HG03060 (cell line): Measurements from ENCODE around the gene SH3RF3.

Experiments used
- ATAC-seq: cut with Tn5 transposase; IDR thresholded peaks from one replicate; pipeline ENCODE4 v1.9.1; 2021; ENCODE audit warnings: low read depth, moderate number of reproducible peaks; ENCODE audit not compliant: unreplicated experiment

Gene SH3RF3

GRCh38 chr2:109175350-109175678 is 46.3 kb downstream of the SH3RF3 start:
- ATAC-seq: no peak

GRCh38 chr2:109176928-109177327 is 47.9 kb downstream of the SH3RF3 start:
- ATAC-seq: no peak

GRCh38 chr2:109177635-109178034 is 48.6 kb downstream of the SH3RF3 start:
- no peak for ATAC-seq

- no peak for ATAC-seq
Measured at GRCh38 chr2:109178968-109179367, 50.0 kb downstream of the SH3RF3 start.

GRCh38 chr2:109180786-109181185 is 51.8 kb downstream of the SH3RF3 start:
- no peak for ATAC-seq

- no peak for ATAC-seq
Measured at GRCh38 chr2:109182426-109182825, 53.4 kb downstream of the SH3RF3 start.

- ATAC-seq: no peak
Measured at GRCh38 chr2:109183871-109184270, 54.9 kb downstream of the SH3RF3 start.

GRCh38 chr2:109184368-109184767 is 55.4 kb downstream of the SH3RF3 start:
- no peak for ATAC-seq

GRCh38 chr2:109185338-109185737 is 56.3 kb downstream of the SH3RF3 start:
- ATAC-seq: no peak

- no peak for ATAC-seq
Measured at GRCh38 chr2:109185821-109186570, 57.0 kb downstream of the SH3RF3 start.

GRCh38 chr2:109186656-109187250 is 57.7 kb downstream of the SH3RF3 start:
- no peak for ATAC-seq

- ATAC-seq: no peak
Measured at GRCh38 chr2:109187711-109188495, 58.9 kb downstream of the SH3RF3 start.

GRCh38 chr2:109188496-109188890 is 59.5 kb downstream of the SH3RF3 start:
- no peak for ATAC-seq

GRCh38 chr2:109188898-109189297 is 59.9 kb downstream of the SH3RF3 start:
- ATAC-seq: no peak

- no peak for ATAC-seq
Measured at GRCh38 chr2:109189751-109190150, 60.7 kb downstream of the SH3RF3 start.

GRCh38 chr2:109193807-109194619 is 65.0 kb downstream of the SH3RF3 start:
- no peak for ATAC-seq

- no peak for ATAC-seq
Measured at GRCh38 chr2:109194620-109194937, 65.6 kb downstream of the SH3RF3 start.

- no peak for ATAC-seq
Measured at GRCh38 chr2:109195193-109196045, 66.4 kb downstream of the SH3RF3 start.

- ATAC-seq: no peak
Measured at GRCh38 chr2:109196081-109196875, 67.3 kb downstream of the SH3RF3 start.
